Heart left ventricle (tissue), 16 donors: Measurements from ENCODE around the gene GCM1. TPM values are rescaled to one million over a fixed set of nuclear protein-coding genes. Genes with fewer than 3 reads are reported as not detected.

ENCODE experiments used
- ATAC-seq, 4 donors: fragments of 200-7000 bp; cut with Tn5 transposase; one replicate each; pipeline ENCODE4 v1.9.1; 2020 to 2022; ENCODE audit warnings: moderate library complexity in 4 of 4, mild to moderate bottlenecking in 3 of 4, moderate number of reproducible peaks in 1 of 4
- DNase-seq, 5 donors: peaks; one replicate each; pipeline ENCODE4 v3.0.0-alpha.2; 2020
- H3K27ac ChIP-seq, 12 donors: fragments of 200-600 bp; sonication (generic) in 4 of 12; one replicate each; pipeline versions ENCODE4 v1.5.0 to v1.8.0; 2016 to 2022; ENCODE audit warnings: mild to moderate bottlenecking in 2 of 12
- H3K27me3 ChIP-seq, 9 donors: fragments of 200-600 bp; sonication (generic) in 2 of 9; one replicate each; pipeline versions ENCODE4 v1.5.1 to v1.8.0; 2016 to 2022; ENCODE audit warnings: mild to moderate bottlenecking in 3 of 9
- H3K36me3 ChIP-seq, 9 donors: fragments of 200-600 bp; sonication (generic) in 2 of 9; one replicate each; pipeline versions ENCODE4 v1.5.0 to v1.8.0; 2018 to 2022; ENCODE audit warnings: mild to moderate bottlenecking in 2 of 9
- H3K4me1 ChIP-seq, 12 donors: fragments of 200-600 bp; sonication (generic) in 4 of 12; one replicate each; pipeline versions ENCODE4 v1.5.0 to v1.8.0; 2016 to 2022; ENCODE audit warnings: mild to moderate bottlenecking in 3 of 12
- H3K4me3 ChIP-seq, 12 donors: fragments of 200-600 bp; sonication (generic) in 4 of 12; one replicate each; pipeline versions ENCODE4 v1.5.0 to v1.8.0; 2017 to 2022; ENCODE audit warnings: mild to moderate bottlenecking in 9 of 12, moderate library complexity in 4 of 12
- H3K9me3 ChIP-seq, 12 donors: fragments of 200-600 bp; sonication (generic) in 4 of 12; one replicate each; pipeline versions ENCODE4 v1.5.0 to v1.8.0; 2016 to 2022; ENCODE audit warnings: mild to moderate bottlenecking in 1 of 12
- POLR2A ChIP-seq, 2 donors: fragments of 450-650 bp; IDR thresholded peaks; one replicate each; pipeline ENCODE4 v1.6.1; 2017; ENCODE audit warnings: antibody characterized with exemption in 2 of 2, mild to moderate bottlenecking in 2 of 2, moderate library complexity in 2 of 2
- WGBS, 4 donors: extraction: QIAGEN DNeasy Blood & Tissue Kit in 2 of 4; methylation state at CpG; one replicate each; pipeline versions ENCODE4 v1.1.5 to v1.1.7; 2013 to 2018; 5-methylcytosine and 5-hydroxymethylcytosine counted together
- intact Hi-C, 10 donors: fragments of 100-400 bp; cut with DNase I; formaldehyde crosslinking; loops; one replicate each; pipeline versions ENCODE4 v1.11.1 to v1.14.2; 2022
- polyA plus RNA-seq, 2 donors: library from polyadenylated mRNA; stranded (reverse); fragments of 200-250 nt; gene quantifications; one replicate each; pipeline ENCODE4 v1.2.3, GENCODE V29; 2013
- total RNA-seq, 9 donors: library from RNA; depleted of rRNA in 2 of 9; stranded (reverse); fragments of >200 nt in 2 of 9; fragmentation: NEBNext Ultra II Directional in 3 of 9; extraction: Animal tissue kit (Norgen Biotek cat#: 25700) in 3 of 9; gene quantifications; one replicate each; pipeline versions ENCODE4 v1.1.0 to v1.2.4, GENCODE V29; 2016 to 2023
- TF ChIP-seq, protein P1 (sequence below), 12 donors: fragments of 200-600 bp; sonication (generic) in 4 of 12; IDR thresholded peaks; one replicate each; pipeline versions ENCODE4 v1.5.0 to v1.8.0; 2018 to 2022; ENCODE audit warnings: antibody characterized with exemption in 12 of 12, mild to moderate bottlenecking in 5 of 12
- donor health status: ischemic (EF 13 %, LVEDD 7.1; RV severe dilation, severe dysfunction).
- donor health status: healthy with polysubstance abuse.
- donor health status: DM: no; HTN: yes; CAD: no.
- donor health status: DM: no; HTN: no; CAD: no.
- donor health status: ischemic (EF 25% LVEDD 6.9; RV normal size, moderate dysfunction).
- donor health status: ischemic (EF 25% LVEDD 5.7; RV mildly dilated, moderate dysfunction).
- donor health status: healthy.
- donor health status: DM: yes; HTN: yes; CAD: no.
- donor health status: ischemic (EF 35%, LVEDD 5.7; RV mildly dilated, moderate dysfunction).
- donor health status: nonischemic (EF 11% LVEDD 7.7; RV severe dilation, severe dysfunction).
- donor health status: DM: yes; HTN: yes; CAD: no.
- donor health status: PGD.
- donor health status: ischemic (EF 29% LVEDD 5.4; RV normal size, mild dysfunction).
- donor health status: nonischemic (EF 23%, LVEDD 6.1; RV moderate dilation, normal function).

Gene GCM1
- total and polyA plus RNA-seq, 11 donors, result 0.03 TPM; not detected in 10

GRCh38 chr6:53133961-53134360 lies 14.7 kb downstream of the GCM1 start:
- Histone ChIP-seq H3K4me1 (no peaks in the 10 kb centered on the region), H3K27me3 (peaks cover 0 to 4% (median 0%) of the 10 kb centered on the region in 9 donors), H3K36me3 (no peaks in the 10 kb centered on the region), H3K9me3 (no peaks in the 10 kb centered on the region), H3K27ac (no peak overlapping the region), H3K4me3 (no peak overlapping the region)
- TF ChIP-seq POLR2A (IDR thresholded peaks at IDR 0.05), result no peak
- TF ChIP-seq, protein P1, sequence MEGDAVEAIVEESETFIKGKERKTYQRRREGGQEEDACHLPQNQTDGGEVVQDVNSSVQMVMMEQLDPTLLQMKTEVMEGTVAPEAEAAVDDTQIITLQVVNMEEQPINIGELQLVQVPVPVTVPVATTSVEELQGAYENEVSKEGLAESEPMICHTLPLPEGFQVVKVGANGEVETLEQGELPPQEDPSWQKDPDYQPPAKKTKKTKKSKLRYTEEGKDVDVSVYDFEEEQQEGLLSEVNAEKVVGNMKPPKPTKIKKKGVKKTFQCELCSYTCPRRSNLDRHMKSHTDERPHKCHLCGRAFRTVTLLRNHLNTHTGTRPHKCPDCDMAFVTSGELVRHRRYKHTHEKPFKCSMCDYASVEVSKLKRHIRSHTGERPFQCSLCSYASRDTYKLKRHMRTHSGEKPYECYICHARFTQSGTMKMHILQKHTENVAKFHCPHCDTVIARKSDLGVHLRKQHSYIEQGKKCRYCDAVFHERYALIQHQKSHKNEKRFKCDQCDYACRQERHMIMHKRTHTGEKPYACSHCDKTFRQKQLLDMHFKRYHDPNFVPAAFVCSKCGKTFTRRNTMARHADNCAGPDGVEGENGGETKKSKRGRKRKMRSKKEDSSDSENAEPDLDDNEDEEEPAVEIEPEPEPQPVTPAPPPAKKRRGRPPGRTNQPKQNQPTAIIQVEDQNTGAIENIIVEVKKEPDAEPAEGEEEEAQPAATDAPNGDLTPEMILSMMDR (IDR thresholded peaks at IDR 0.05), result no peak
- DNase-seq (no peak), ATAC-seq (no peak)
- WGBS, 4 donors, result 73 to 87% (median 83%) methylated on average over 9 to 16 of the region's 16 CpGs
- intact Hi-C loops, result no loop called here

- ATAC-seq (no peak), DNase-seq (no peak)
- Histone ChIP-seq H3K27me3 (peaks cover 0 to 6% (median 0%) of the 10 kb centered on the region in 9 donors), H3K4me1 (no peaks in the 10 kb centered on the region), H3K27ac (no peak overlapping the region), H3K4me3 (no peak overlapping the region), H3K36me3 (no peaks in the 10 kb centered on the region), H3K9me3 (no peaks in the 10 kb centered on the region)
- TF ChIP-seq, protein P1 (IDR thresholded peaks at IDR 0.05), result no peak
- no peak for TF ChIP-seq POLR2A (IDR thresholded peaks at IDR 0.05)
- WGBS, 4 donors, result 78 to 85% (median 79%) methylated on average over 6 of the region's 6 CpGs
- intact Hi-C loops, result no loop called here
These were observed 17.9 kb downstream of the GCM1 start for GRCh38 chr6:53130569-53131290.

DNA sequence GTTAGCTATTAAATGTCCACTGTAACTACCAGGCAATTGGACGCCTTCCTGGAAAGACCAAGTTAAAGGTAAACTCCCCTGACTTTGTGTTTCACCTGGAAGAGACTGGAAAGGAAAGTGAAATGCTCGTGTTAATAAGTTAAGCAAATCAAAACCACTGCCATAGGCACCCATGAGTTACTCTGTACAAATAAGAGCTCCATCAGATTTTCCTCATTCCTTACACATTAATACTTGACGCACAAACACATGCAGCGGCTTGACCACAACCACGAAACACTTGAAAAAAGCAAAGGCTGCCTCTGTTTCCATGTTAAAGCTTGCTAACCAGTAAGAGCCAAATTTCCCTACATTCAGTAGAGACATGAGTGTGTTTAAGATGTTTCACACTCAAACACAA lies 19.8 kb downstream of the GCM1 start:
- no peak for TF ChIP-seq POLR2A (IDR thresholded peaks at IDR 0.05)
- TF ChIP-seq, protein P1 (IDR thresholded peaks at IDR 0.05), result no peak
- intact Hi-C loops, result no loop called here
- H3K36me3 ChIP-seq, result no peaks in the 10 kb centered on the region
- no peaks in the 10 kb centered on the region for H3K9me3 ChIP-seq
- DNase-seq (no peak), ATAC-seq (no peak)
- no peak overlapping the region for H3K4me3 ChIP-seq
- 83 to 91% (median 90%) methylated on average over 5 of the region's 5 CpGs for WGBS, 4 donors
- H3K27ac ChIP-seq, result no peak overlapping the region
- peaks cover 0 to 6% (median 0%) of the 10 kb centered on the region in 9 donors for H3K27me3 ChIP-seq
- H3K4me1 ChIP-seq, result no peaks in the 10 kb centered on the region

- no peak for DNase-seq
- TF ChIP-seq, protein P1 (IDR thresholded peaks at IDR 0.05), result no peak
- no peak for TF ChIP-seq POLR2A (IDR thresholded peaks at IDR 0.05)
- H3K4me1 ChIP-seq, result no peaks in the 10 kb centered on the region
- H3K9me3 ChIP-seq, result no peaks in the 10 kb centered on the region
- H3K27ac ChIP-seq, result no peak overlapping the region
- intact Hi-C loops, result no loop called here
- H3K36me3 ChIP-seq, result no peaks in the 10 kb centered on the region
- H3K27me3 ChIP-seq, result peaks cover 0 to 6% (median 0%) of the 10 kb centered on the region in 9 donors
- ATAC-seq, result no peak
- 82 to 95% (median 92%) methylated on average over 4 of the region's 4 CpGs for whole genome bisulfite sequencing, 4 donors
- H3K4me3 ChIP-seq, result no peak overlapping the region
These were observed 23.4 kb downstream of the GCM1 start for GRCh38 chr6:53125276-53125675.
